Measurements from ENCODE around the gene FOXL1.

DNA sequence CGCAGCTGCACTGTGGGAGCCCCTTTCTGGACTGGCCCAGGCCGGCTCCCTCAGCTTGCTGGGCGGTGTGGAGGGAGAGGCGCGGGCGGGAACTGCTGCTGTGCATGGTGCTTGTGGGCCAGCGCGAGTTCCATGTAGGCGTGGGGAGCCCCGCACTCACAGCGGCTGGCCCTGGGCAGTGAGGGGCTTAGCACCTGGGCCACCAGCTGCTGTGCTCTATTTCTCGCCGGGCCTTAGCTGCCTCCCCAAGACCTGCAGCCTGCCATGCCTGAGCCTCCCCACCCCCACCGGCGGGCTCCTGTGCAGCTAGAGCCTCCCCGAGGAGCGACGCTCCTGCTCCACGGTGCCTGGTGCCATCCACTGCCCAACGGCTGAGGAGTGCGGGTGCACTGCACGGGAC lies 25.0 kb upstream of the FOXL1 start:
- TF ChIP-seq CREB1 (IDR thresholded peaks at IDR 0.05; ENCODE audit: low read depth), result no peak
- no peak for TF ChIP-seq YY1 (IDR thresholded peaks at IDR 0.05; ENCODE audit: low read depth)
- no peak for TF ChIP-seq RAD21 (IDR thresholded peaks at IDR 0.05; ENCODE audit: low read depth)
- TF ChIP-seq TAF1 (IDR thresholded peaks at IDR 0.05; ENCODE audit: low read depth), result no peak
- no peak for TF ChIP-seq TEAD4 (IDR thresholded peaks at IDR 0.05)
- no peak for TF ChIP-seq CEBPB (IDR thresholded peaks at IDR 0.05)
- no peak for TF ChIP-seq EP300 (IDR thresholded peaks at IDR 0.05; ENCODE audit: borderline replicate concordance)
- TF ChIP-seq FOXM1 (IDR thresholded peaks at IDR 0.05; ENCODE audit: borderline replicate concordance, low read depth), result no peak
- TF ChIP-seq, protein P1, sequence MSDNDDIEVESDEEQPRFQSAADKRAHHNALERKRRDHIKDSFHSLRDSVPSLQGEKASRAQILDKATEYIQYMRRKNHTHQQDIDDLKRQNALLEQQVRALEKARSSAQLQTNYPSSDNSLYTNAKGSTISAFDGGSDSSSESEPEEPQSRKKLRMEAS (IDR thresholded peaks at IDR 0.05), result no peak
- TF ChIP-seq, protein P2, sequence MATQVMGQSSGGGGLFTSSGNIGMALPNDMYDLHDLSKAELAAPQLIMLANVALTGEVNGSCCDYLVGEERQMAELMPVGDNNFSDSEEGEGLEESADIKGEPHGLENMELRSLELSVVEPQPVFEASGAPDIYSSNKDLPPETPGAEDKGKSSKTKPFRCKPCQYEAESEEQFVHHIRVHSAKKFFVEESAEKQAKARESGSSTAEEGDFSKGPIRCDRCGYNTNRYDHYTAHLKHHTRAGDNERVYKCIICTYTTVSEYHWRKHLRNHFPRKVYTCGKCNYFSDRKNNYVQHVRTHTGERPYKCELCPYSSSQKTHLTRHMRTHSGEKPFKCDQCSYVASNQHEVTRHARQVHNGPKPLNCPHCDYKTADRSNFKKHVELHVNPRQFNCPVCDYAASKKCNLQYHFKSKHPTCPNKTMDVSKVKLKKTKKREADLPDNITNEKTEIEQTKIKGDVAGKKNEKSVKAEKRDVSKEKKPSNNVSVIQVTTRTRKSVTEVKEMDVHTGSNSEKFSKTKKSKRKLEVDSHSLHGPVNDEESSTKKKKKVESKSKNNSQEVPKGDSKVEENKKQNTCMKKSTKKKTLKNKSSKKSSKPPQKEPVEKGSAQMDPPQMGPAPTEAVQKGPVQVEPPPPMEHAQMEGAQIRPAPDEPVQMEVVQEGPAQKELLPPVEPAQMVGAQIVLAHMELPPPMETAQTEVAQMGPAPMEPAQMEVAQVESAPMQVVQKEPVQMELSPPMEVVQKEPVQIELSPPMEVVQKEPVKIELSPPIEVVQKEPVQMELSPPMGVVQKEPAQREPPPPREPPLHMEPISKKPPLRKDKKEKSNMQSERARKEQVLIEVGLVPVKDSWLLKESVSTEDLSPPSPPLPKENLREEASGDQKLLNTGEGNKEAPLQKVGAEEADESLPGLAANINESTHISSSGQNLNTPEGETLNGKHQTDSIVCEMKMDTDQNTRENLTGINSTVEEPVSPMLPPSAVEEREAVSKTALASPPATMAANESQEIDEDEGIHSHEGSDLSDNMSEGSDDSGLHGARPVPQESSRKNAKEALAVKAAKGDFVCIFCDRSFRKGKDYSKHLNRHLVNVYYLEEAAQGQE (IDR thresholded peaks at IDR 0.05; ENCODE audit: low read depth), result no peak
- TF ChIP-seq ZBTB7A (IDR thresholded peaks at IDR 0.05; ENCODE audit: low read depth), result no peak
- TF ChIP-seq EGR1 (IDR thresholded peaks at IDR 0.05), result no peak
- TF ChIP-seq, protein P3, sequence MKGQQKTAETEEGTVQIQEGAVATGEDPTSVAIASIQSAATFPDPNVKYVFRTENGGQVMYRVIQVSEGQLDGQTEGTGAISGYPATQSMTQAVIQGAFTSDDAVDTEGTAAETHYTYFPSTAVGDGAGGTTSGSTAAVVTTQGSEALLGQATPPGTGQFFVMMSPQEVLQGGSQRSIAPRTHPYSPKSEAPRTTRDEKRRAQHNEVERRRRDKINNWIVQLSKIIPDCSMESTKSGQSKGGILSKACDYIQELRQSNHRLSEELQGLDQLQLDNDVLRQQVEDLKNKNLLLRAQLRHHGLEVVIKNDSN (IDR thresholded peaks at IDR 0.05), result no peak
